Kidney (tissue), 14 donors: ENCODE measurements around the gene TYW5. TPM values are rescaled to one million over a fixed set of nuclear protein-coding genes. Genes with fewer than 3 reads are reported as not detected.

ENCODE experiments used
- DNase-seq, 5 donors: peaks; one replicate each; pipeline ENCODE4 v3.0.0-alpha.2; 2013 to 2020
- FAIRE-seq: peaks from 2 replicates; lab custom pipeline; 2012; peaks lifted over from hg19 to GRCh38; lab: Jason Lieb, UNC
- H3K27ac ChIP-seq, 2 donors: one replicate each; pipeline ENCODE4 v1.7.0; 2013; ENCODE audit warnings: low read depth in 2 of 2, low read length in 2 of 2, inconsistent platforms in 1 of 2
- H3K27me3 ChIP-seq: one replicate; pipeline ENCODE4 v1.7.1; 2013; ENCODE audit warnings: low read length, inconsistent platforms; ENCODE audit not compliant: control insufficient read depth, insufficient read depth
- H3K36me3 ChIP-seq, 3 donors: one replicate each; pipeline versions ENCODE4 v1.7.0 to v1.7.1; 2013; ENCODE audit warnings: low read length in 3 of 3, control low read depth in 1 of 3, inconsistent platforms in 1 of 3; ENCODE audit not compliant: insufficient read depth in 3 of 3, control insufficient read depth in 2 of 3
- H3K4me1 ChIP-seq, 3 donors: one replicate each; pipeline versions ENCODE4 v1.7.0 to v1.7.1; 2013; ENCODE audit warnings: low read length in 3 of 3, inconsistent platforms in 1 of 3, low read depth in 1 of 3; ENCODE audit not compliant: control insufficient read depth in 2 of 3, insufficient read depth in 2 of 3
- H3K4me3 ChIP-seq, 3 donors: one replicate each; pipeline versions ENCODE4 v1.7.0 to v1.8.1; 2013; ENCODE audit warnings: low read length in 3 of 3, control low read depth in 1 of 3, inconsistent platforms in 1 of 3
- H3K9ac ChIP-seq, 3 donors: one replicate each; pipeline versions ENCODE4 v1.7.0 to v1.7.1; 2013; ENCODE audit warnings: low read length in 3 of 3, control low read depth in 1 of 3, inconsistent platforms in 1 of 3
- H3K9me3 ChIP-seq, 3 donors: one replicate each; pipeline versions ENCODE4 v1.7.0 to v1.7.1; 2013; ENCODE audit warnings: low read length in 3 of 3, control low read depth in 1 of 3, inconsistent platforms in 1 of 3; ENCODE audit not compliant: control insufficient read depth in 2 of 3, insufficient read depth in 1 of 3
- CTCF ChIP-seq: IDR thresholded peaks from 3 replicates; pipeline ENCODE4 v1.5.1; 2012; ENCODE audit warnings: mild to moderate bottlenecking, moderate library complexity, borderline replicate concordance; ENCODE audit not compliant: insufficient read depth; ENCODE audit errors: extremely low read depth
- intact Hi-C: fragments of 100-400 bp; cut with DNase I; formaldehyde crosslinking; loops from one replicate; pipeline ENCODE4 v1.11.1; 2022
- polyA plus RNA-seq: library from polyadenylated mRNA; stranded (reverse); fragments of 350-450 nt; fragmentation: Illumina TruSeq; extraction: RNeasy Lipid Tissue Mini Kit (QIAGEN cat#74804); gene quantifications from one replicate; pipeline ENCODE4 v1.2.3, GENCODE V29; 2014; ENCODE audit warnings: low read depth, low replicate concordance; ENCODE audit not compliant: insufficient read depth
- total RNA-seq: library from RNA; stranded (reverse); fragmentation: NEBNext Ultra II Directional; extraction: Animal tissue kit (Norgen Biotek cat#: 25700); gene quantifications from one replicate; pipeline ENCODE4 v1.2.1, GENCODE V29; 2021
- donor health status: control.
- donor health status: control.
- donor health status: control.
- donor health status: control.
- donor health status: control.
- donor health status: DM: yes; HTN: yes; CAD: no.
- donor health status: Normal renal cell carcinoma (clear cell type).

Gene TYW5
- total and polyA plus RNA-seq, 2 donors from 2014 or later = 6.8 to 8.0 TPM

- TF ChIP-seq CTCF = no peak
- Histone ChIP-seq H3K4me1 (peaks cover 0 to 11% (median 2%) of the 10 kb centered on the region in 3 donors), H3K4me3 (no peak overlapping the region), H3K9me3 (no peaks in the 10 kb centered on the region), H3K36me3 (no peaks in the 10 kb centered on the region), H3K9ac (no peak overlapping the region), H3K27me3 (no peaks in the 10 kb centered on the region), H3K27ac (no peak overlapping the region)
- intact Hi-C loops = no loop called here
- DNase-seq = no peak
- no peak for FAIRE-seq
Observed at GRCh38 chr2:199979398-199979797, 24.1 kb upstream of the TYW5 start.

GRCh38 chr2:199977984-199978415, 22.7 kb upstream of the TYW5 start:
- no peak for TF ChIP-seq CTCF
- Histone ChIP-seq H3K27ac (peak overlapping the region in 1 of 2 donors; percentile 33), H3K9me3 (no peaks in the 10 kb centered on the region), H3K9ac (no peak overlapping the region), H3K36me3 (no peaks in the 10 kb centered on the region), H3K4me3 (peak overlapping the region in 1 of 3 donors; percentile 9), H3K27me3 (no peaks in the 10 kb centered on the region), H3K4me1 (peaks cover 0 to 11% (median 2%) of the 10 kb centered on the region in 3 donors)
- intact Hi-C loops = no loop called here
- no peak for FAIRE-seq
- peak in 1 of 5 donors; percentile 30 for DNase-seq

GRCh38 chr2:199975273-199975895, 20.1 kb upstream of the TYW5 start:
- H3K36me3 ChIP-seq = no peaks in the 10 kb centered on the region
- intact Hi-C loops = no loop called here
- no peaks in the 10 kb centered on the region for H3K27me3 ChIP-seq
- no peak overlapping the region for H3K27ac ChIP-seq
- FAIRE-seq = no peak
- no peaks in the 10 kb centered on the region for H3K9me3 ChIP-seq
- DNase-seq = no peak
- peaks cover 0 to 11% (median 2%) of the 10 kb centered on the region in 3 donors for H3K4me1 ChIP-seq
- no peak overlapping the region for H3K9ac ChIP-seq
- H3K4me3 ChIP-seq = no peak overlapping the region
- TF ChIP-seq CTCF = no peak
